GM12801 (cell line): ENCODE data around the gene ALB.

Experiments used
- CTCF ChIP-seq: IDR thresholded peaks from one replicate; pipeline ENCODE4 v1.5.1; 2011; ENCODE audit warnings: control low read depth; ENCODE audit not compliant: insufficient read length; ENCODE audit errors: extremely low read depth

The ALB gene

GRCh38 chr4:73450398-73451004 lies 46.4 kb downstream of the ALB start:
- no peak for TF ChIP-seq CTCF

GRCh38 chr4:73451404-73451803 lies 47.3 kb downstream of the ALB start:
- TF ChIP-seq CTCF = no peak

DNA sequence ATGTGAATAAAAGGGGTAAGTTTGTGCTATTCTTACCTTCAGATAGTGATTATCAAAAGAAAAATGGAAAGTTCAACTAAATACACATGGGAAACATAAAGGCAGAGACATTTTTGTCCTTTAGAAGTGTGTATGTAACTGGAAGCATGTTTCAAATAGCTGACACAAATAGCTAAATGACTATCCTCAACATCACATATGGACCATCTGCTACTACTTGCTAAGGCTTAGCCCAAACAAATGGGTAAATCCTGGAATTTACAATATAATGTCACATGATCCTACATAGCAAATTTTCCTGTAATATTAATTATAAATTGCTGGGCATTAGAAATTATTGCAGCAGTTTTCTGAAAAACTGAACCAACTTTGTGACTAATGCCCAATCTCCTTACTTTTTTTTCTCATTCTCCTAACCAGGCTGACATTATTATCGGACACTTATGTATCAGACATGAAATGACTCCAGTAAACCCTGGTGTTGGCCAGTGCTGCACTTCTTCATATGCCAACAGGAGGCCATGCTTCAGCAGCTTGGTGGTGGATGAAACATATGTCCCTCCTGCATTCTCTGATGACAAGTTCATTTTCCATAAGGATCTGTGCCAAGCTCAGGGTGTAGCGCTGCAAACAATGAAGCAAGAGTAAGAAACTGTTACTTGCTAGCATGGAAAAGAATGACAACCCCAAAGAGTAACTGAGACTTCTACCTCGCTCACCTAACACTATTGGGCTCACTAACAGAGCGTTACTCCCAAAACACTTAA lies 48.1 kb downstream of the ALB start:
- TF ChIP-seq CTCF = no peak

GRCh38 chr4:73452953-73453700 lies 49.0 kb downstream of the ALB start:
- no peak for TF ChIP-seq CTCF

DNA sequence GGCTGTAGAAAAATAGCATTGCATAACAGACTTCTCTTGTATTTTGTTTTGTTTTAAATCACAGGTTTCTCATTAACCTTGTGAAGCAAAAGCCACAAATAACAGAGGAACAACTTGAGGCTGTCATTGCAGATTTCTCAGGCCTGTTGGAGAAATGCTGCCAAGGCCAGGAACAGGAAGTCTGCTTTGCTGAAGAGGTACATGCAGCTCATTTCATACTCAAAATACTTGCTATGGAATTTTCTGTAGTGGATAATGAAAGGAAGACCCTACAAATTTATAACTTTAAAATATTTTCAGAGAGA lies 49.6 kb downstream of the ALB start:
- no peak for TF ChIP-seq CTCF

DNA sequence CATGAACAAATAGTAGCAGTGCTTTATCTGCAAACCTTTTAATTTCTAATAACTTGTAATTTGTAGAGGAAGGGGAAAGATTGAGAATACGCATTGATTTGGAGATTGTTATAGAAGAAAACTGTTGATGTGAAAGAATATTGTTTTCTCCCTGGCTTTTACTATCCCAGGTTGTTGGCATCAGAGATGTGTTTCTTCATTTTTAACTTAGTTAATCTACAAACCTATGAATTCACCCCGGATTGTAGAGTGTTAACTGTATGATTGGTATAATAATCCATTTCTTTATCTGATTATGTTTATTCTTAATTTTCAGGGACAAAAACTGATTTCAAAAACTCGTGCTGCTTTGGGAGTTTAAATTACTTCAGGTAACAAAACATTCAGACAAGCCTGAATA lies 50.8 kb downstream of the ALB start:
- no peak for TF ChIP-seq CTCF

- TF ChIP-seq CTCF = no peak
Measured at GRCh38 chr4:73456177-73457022, 52.3 kb downstream of the ALB start.
